GM10248 (cell line): ENCODE results near the gene GIT2.

Experiments
- CTCF ChIA-PET: fragments of 300-600 bp; sonication (Branson Sonifier 250); formaldehyde crosslinking; extraction: SDS; loops from one replicate; lab custom pipeline; 2021; ENCODE audit warnings: antibody characterized with exemption; lab: Yijun Ruan, JAX
- POLR2A ChIA-PET: fragments of 350-650 bp; sonication (Branson Sonifier 250); formaldehyde crosslinking; extraction: SDS; loops from one replicate; lab custom pipeline; 2020; ENCODE audit warnings: antibody characterized with exemption; lab: Yijun Ruan, JAX
- DNase-seq: peaks from one replicate; pipeline ENCODE4 v3.0.0; 2012; ENCODE audit errors: extremely low spot score
- CTCF ChIP-seq: IDR thresholded peaks from 2 replicates; pipeline ENCODE4 v1.5.1; 2012; ENCODE audit warnings: mild to moderate bottlenecking, low read depth; ENCODE audit errors: extremely low read depth, missing control alignments, control extremely low read depth

GIT2 gene

GRCh38 chr12:109962398-109962797 lies 33.8 kb downstream of the GIT2 start:
- no peak for TF ChIP-seq CTCF
- CTCF ChIA-PET: no interaction called here
- POLR2A ChIA-PET: no interaction called here
- DNase-seq: no peak

- CTCF ChIA-PET: interaction anchor here (1.2 to 1.3 kb wide), 3 partner anchors 11 to 27 kb away, joined by 3 to 4 read pairs (median 3); no protein-coding TSS in a partner anchor
- POLR2A ChIA-PET: no interaction called here
- no peak for DNase-seq
- TF ChIP-seq CTCF: no peak
These were observed 34.6 kb downstream of the GIT2 start for GRCh38 chr12:109961612-109962011.

- ChIA-PET POLR2A (no interaction called here), CTCF (interaction anchor here (0.9 to 1.3 kb wide), 4 partner anchors 11 to 27 kb away, joined by 3 to 4 read pairs (median 3); no protein-coding TSS in a partner anchor)
- no peak for TF ChIP-seq CTCF
- no peak for DNase-seq
These were observed 35.0 kb downstream of the GIT2 start for GRCh38 chr12:109961201-109961600.

- ChIA-PET POLR2A (no interaction called here), CTCF (no interaction called here)
- DNase-seq: no peak
- no peak for TF ChIP-seq CTCF
These were observed 36.6 kb downstream of the GIT2 start for GRCh38 chr12:109959411-109960093.

GRCh38 chr12:109958374-109958773 lies 37.8 kb downstream of the GIT2 start:
- no peak for TF ChIP-seq CTCF
- POLR2A ChIA-PET: no interaction called here

GRCh38 chr12:109953656-109954055 lies 42.5 kb downstream of the GIT2 start:
- DNase-seq: no peak
- ChIA-PET CTCF (no interaction called here), POLR2A (no interaction called here)
- no peak for TF ChIP-seq CTCF

More at GRCh38 chr12:109958374-109958773, 37.8 kb downstream of the GIT2 start:
- CTCF ChIA-PET: no interaction called here
- no peak for DNase-seq
